ENCODE data around the gene SDC4. TPM values are rescaled to one million over a fixed set of nuclear protein-coding genes. Genes with fewer than 3 reads are reported as not detected.
A peak's percentile ranks its signal among the peaks of the same experiment; 100 is the strongest.

The SDC4 gene
- polyA plus RNA-seq, 1 donor (not counting 4 experiments of a cell fraction or from before 2014, with no cell fraction given) = 114 TPM

DNA sequence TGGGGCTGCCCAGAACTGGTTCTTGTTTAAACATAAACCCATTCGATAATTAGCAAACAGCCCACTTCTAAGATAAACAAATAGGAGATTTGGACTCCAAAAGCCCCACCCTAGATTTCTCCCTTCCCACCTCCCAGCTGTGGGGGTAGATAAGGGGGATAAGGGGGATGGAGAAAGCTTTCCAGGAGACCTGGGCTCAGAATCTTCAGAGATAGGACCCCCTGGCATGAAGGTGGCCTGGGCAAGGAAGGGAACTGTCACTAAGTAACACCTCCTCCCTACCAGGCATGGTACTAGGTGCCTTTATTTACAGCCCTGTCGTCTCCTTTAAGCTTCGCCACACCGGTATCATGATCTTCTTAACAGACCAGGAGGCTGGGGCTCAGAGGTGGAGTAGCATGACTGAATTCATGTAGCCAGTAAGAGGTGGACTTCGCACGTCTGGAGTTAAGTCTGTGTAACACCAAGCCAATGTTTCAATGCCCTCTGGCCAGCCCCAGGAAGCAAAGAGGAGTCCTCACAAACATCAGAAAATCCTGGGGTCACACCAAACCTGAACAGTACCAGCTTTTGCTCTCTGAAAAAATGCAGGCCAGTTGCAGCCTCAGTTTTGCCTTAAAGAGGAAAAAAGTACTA is 4.6 kb downstream of the SDC4 start:
- peaks cover 2% of the 10 kb centered on the region for H3K9me1 ChIP-seq (ENCODE audit: control insufficient read depth, extremely low read depth, insufficient read depth, low read length)
- peak overlapping the region; percentile 17 to 100 (median 99) for H3K4me3 ChIP-seq (ENCODE audit: control insufficient read depth in 2 of 3, extremely low read depth in 1 of 3, insufficient read depth in 2 of 3, low read depth in 1 of 3, low read length in 3 of 3)
- peaks cover 11 to 35% of the 10 kb centered on the region in 2 experiments for H3K36me3 ChIP-seq (ENCODE audit: control insufficient read depth in 2 of 2, extremely low read depth in 1 of 2, insufficient read depth in 2 of 2, low read length in 2 of 2)
- FAIRE-seq (no peak), DNase-seq (ENCODE audit: low read depth, low spot score) (no peak)
- no peaks in the 10 kb centered on the region for H3K9me3 ChIP-seq (ENCODE audit: control insufficient read depth, low read depth, low read length)
- H3K9ac ChIP-seq (ENCODE audit: control insufficient read depth, extremely low read depth, insufficient read depth, low read length) = peak overlapping the region; percentile 99
- TF ChIP-seq CTCF (optimal IDR thresholded peaks at IDR 0.05 in 1 of 3, IDR thresholded peaks at IDR 0.05 in 1 of 3, conservative IDR thresholded peaks at IDR 0.05 in 1 of 3; ENCODE audit: extremely low read depth in 1 of 3, insufficient read depth in 2 of 3, low read length in 3 of 3) = no peak
- TF ChIP-seq EZH2 (IDR thresholded peaks at IDR 0.05; ENCODE audit: low read length) = no peak
- no peak overlapping the region for H2AFZ ChIP-seq (ENCODE audit: control insufficient read depth, low read length)
- H3K4me2 ChIP-seq (ENCODE audit: control insufficient read depth, extremely low read depth, insufficient read depth, low read depth, low read length) = peak overlapping the region; percentile 77
- peak overlapping the region; percentile 98 for H3K27ac ChIP-seq (ENCODE audit: control insufficient read depth, insufficient read depth, low read length)
- dilution Hi-C loops (cut with MboI; ENCODE audit: extremely low pct_ligation_motif_present, low sequenced_read_pairs) = no loop called here
- H3K4me1 ChIP-seq (ENCODE audit: control insufficient read depth, extremely low read depth, insufficient read depth, low read length) = peaks cover 84% of the 10 kb centered on the region
- peaks cover 8% of the 10 kb centered on the region for H4K20me1 ChIP-seq (ENCODE audit: control insufficient read depth, extremely low read depth, insufficient read depth, low read length)
- no peaks in the 10 kb centered on the region for H3K27me3 ChIP-seq (ENCODE audit: control insufficient read depth, extremely low read depth, insufficient read depth, low read length)
- H3K79me2 ChIP-seq (ENCODE audit: control insufficient read depth, insufficient read depth, low read length) = peaks cover 94% of the 10 kb centered on the region

- dilution Hi-C loops (cut with MboI; ENCODE audit: extremely low pct_ligation_motif_present, low sequenced_read_pairs) = no loop called here
- Histone ChIP-seq H2AFZ (ENCODE audit: control insufficient read depth, low read length) (no peak overlapping the region), H3K27me3 (ENCODE audit: control insufficient read depth, extremely low read depth, insufficient read depth, low read length) (no peaks in the 10 kb centered on the region), H3K9me3 (ENCODE audit: control insufficient read depth, low read depth, low read length) (no peaks in the 10 kb centered on the region), H3K4me2 (ENCODE audit: control insufficient read depth, extremely low read depth, insufficient read depth, low read depth, low read length) (peak overlapping the region; percentile 77), H3K9me1 (ENCODE audit: control insufficient read depth, extremely low read depth, insufficient read depth, low read length) (peaks cover 4% of the 10 kb centered on the region), H4K20me1 (ENCODE audit: control insufficient read depth, extremely low read depth, insufficient read depth, low read length) (peaks cover 8% of the 10 kb centered on the region), H3K79me2 (ENCODE audit: control insufficient read depth, insufficient read depth, low read length) (peaks cover 97% of the 10 kb centered on the region), H3K4me3 (ENCODE audit: control insufficient read depth in 2 of 3, extremely low read depth in 1 of 3, insufficient read depth in 2 of 3, low read depth in 1 of 3, low read length in 3 of 3) (peak overlapping the region in 2 of 3 experiments; percentile 99 to 100), H3K27ac (ENCODE audit: control insufficient read depth, insufficient read depth, low read length) (peak overlapping the region; percentile 98), H3K4me1 (ENCODE audit: control insufficient read depth, extremely low read depth, insufficient read depth, low read length) (peaks cover 89% of the 10 kb centered on the region), H3K36me3 (ENCODE audit: control insufficient read depth in 2 of 2, extremely low read depth in 1 of 2, insufficient read depth in 2 of 2, low read length in 2 of 2) (peaks cover 11 to 41% of the 10 kb centered on the region in 2 experiments), H3K9ac (ENCODE audit: control insufficient read depth, extremely low read depth, insufficient read depth, low read length) (peak overlapping the region; percentile 99)
- FAIRE-seq = no peak
- TF ChIP-seq CTCF (optimal IDR thresholded peaks at IDR 0.05 in 1 of 3, IDR thresholded peaks at IDR 0.05 in 1 of 3, conservative IDR thresholded peaks at IDR 0.05 in 1 of 3; ENCODE audit: extremely low read depth in 1 of 3, insufficient read depth in 2 of 3, low read length in 3 of 3) = no peak
- no peak for TF ChIP-seq EZH2 (IDR thresholded peaks at IDR 0.05; ENCODE audit: low read length)
- DNase-seq (ENCODE audit: low read depth, low spot score) = no peak
These were observed 5.2 kb downstream of the SDC4 start for GRCh38 chr20:45342855-45343531.
